Measurements from ENCODE around the gene MTG1. TPM values are rescaled to one million over a fixed set of nuclear protein-coding genes. Genes with fewer than 3 reads are reported as not detected.

Gene MTG1
- total RNA-seq, 4 donors from 2014 or later: 26.5 to 139 (median 47.0) TPM

GRCh38 chr10:133462512-133463305 lies 68.8 kb downstream of the MTG1 start:
- Histone ChIP-seq H3K27me3 (no peaks in the 10 kb centered on the region), H3K27ac (no peak overlapping the region), H3K4me3 (no peak overlapping the region), H3K9me3 (no peaks in the 10 kb centered on the region), H3K4me1 (no peaks in the 10 kb centered on the region), H3K36me3 (no peaks in the 10 kb centered on the region)
- DNase-seq: no peak
- in situ Hi-C loops (cut with MboI; ENCODE audit: low pct_ligation_motif_present in 1 of 4, low pct_unique_long_range_greater_than_20kb in 1 of 4, low sequenced_read_pairs in 3 of 4): no loop called here
- 88 to 93% methylated on average over 7 to 10 of the region's 10 CpGs for WGBS, 2 donors (ENCODE audit: low coverage in 1 of 2)
- intact Hi-C loops (cut with DNase I; ENCODE audit: low total_unique reads): no loop called here
- TF ChIP-seq CTCF (IDR thresholded peaks at IDR 0.05) (no peak), POLR2A (IDR thresholded peaks at IDR 0.05) (no peak), EP300 (IDR thresholded peaks at IDR 0.05; ENCODE audit: low read depth) (no peak), POLR2AphosphoS5 (IDR thresholded peaks at IDR 0.05) (no peak)

- DNase-seq: no peak
- no peak overlapping the region for H3K4me3 ChIP-seq
- intact Hi-C loops (cut with DNase I; ENCODE audit: low total_unique reads): no loop called here
- no peaks in the 10 kb centered on the region for H3K4me1 ChIP-seq
- TF ChIP-seq EP300 (IDR thresholded peaks at IDR 0.05; ENCODE audit: low read depth) (no peak), POLR2AphosphoS5 (IDR thresholded peaks at IDR 0.05) (no peak), CTCF (IDR thresholded peaks at IDR 0.05) (no peak), POLR2A (IDR thresholded peaks at IDR 0.05) (no peak)
- 90% methylated on average over 8 of the region's 12 CpGs; no CpG with 5 or more reads in 1 of the 2 donors for WGBS, 2 donors (ENCODE audit: low coverage in 1 of 2)
- no peaks in the 10 kb centered on the region for H3K9me3 ChIP-seq
- no peaks in the 10 kb centered on the region for H3K27me3 ChIP-seq
- H3K27ac ChIP-seq: no peak overlapping the region
- in situ Hi-C loops (cut with MboI; ENCODE audit: low pct_ligation_motif_present in 1 of 4, low pct_unique_long_range_greater_than_20kb in 1 of 4, low sequenced_read_pairs in 3 of 4): no loop called here
- H3K36me3 ChIP-seq: no peaks in the 10 kb centered on the region
Observed at GRCh38 chr10:133464582-133465031, 70.7 kb downstream of the MTG1 start.

GRCh38 chr10:133465191-133465949 lies 71.4 kb downstream of the MTG1 start:
- in situ Hi-C loops (cut with MboI; ENCODE audit: low pct_ligation_motif_present in 1 of 4, low pct_unique_long_range_greater_than_20kb in 1 of 4, low sequenced_read_pairs in 3 of 4): no loop called here
- WGBS, 2 donors (ENCODE audit: low coverage in 1 of 2): 47 to 56% methylated on average over 2 to 55 of the region's 55 CpGs
- no peak for DNase-seq

More at GRCh38 chr10:133465191-133465949, 71.4 kb downstream of the MTG1 start:
- intact Hi-C loops (cut with DNase I; ENCODE audit: low total_unique reads): no loop called here
- no peak overlapping the region for H3K27ac ChIP-seq
- no peaks in the 10 kb centered on the region for H3K4me1 ChIP-seq
- no peak overlapping the region for H3K4me3 ChIP-seq
- H3K27me3 ChIP-seq: no peaks in the 10 kb centered on the region
- H3K9me3 ChIP-seq: no peaks in the 10 kb centered on the region
- H3K36me3 ChIP-seq: no peaks in the 10 kb centered on the region
- TF ChIP-seq EP300 (IDR thresholded peaks at IDR 0.05; ENCODE audit: low read depth) (no peak), CTCF (IDR thresholded peaks at IDR 0.05) (no peak)
